ENCODE results near the gene CMBL.

Gene CMBL

DNA sequence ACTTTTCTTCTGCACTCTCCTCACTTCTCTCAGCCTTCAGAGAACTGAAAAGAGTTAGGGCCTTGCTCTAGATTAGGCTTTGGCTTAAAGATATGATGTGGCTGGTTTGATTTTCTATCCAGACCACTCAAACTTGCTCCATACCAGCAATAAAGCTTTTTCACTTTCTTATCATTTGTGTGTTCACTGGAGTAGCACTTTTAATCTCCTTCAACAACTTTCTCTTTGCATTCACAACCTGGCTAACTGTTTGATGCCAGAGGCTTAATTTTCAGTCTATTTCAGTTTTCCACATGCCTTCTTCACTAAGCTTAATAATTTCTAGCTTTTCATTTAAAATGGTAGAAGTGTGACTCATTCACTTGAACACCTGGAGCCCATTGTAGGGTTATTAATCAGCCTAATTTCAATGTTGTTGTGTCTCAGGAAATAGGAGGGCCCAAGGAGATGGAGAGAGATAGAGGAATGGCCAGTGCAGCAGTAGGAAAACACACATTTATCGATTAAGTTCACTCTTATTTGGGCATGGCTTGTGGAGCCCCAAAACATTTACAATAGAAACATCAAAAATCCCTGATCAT is 64.0 kb downstream of the CMBL start:
- WGBS (ENCODE audit: insufficient coverage): no CpG with 5 or more reads among the region's 1 CpG
- H3K27me3 ChIP-seq (replicated peaks in 2 of 5; ENCODE audit: control insufficient read depth in 4 of 5, insufficient read depth in 5 of 5, low read length in 4 of 5): no peaks in the 10 kb centered on the region
- H3K4me3 ChIP-seq (ENCODE audit: control insufficient read depth in 1 of 7, extremely low read depth in 1 of 7, insufficient read depth in 4 of 7, low read depth in 2 of 7, low read length in 6 of 7): no peak overlapping the region
- POLR2A ChIA-PET: no interaction called here
- H3K36me3 ChIP-seq (ENCODE audit: control insufficient read depth in 4 of 4, insufficient read depth in 4 of 4, low read length in 3 of 4): peaks cover 0 to 4% (median under 1%) of the 10 kb centered on the region in 4 experiments
- peaks cover 0 to 7% (median 3%) of the 10 kb centered on the region in 4 experiments for H3K4me1 ChIP-seq (ENCODE audit: control extremely low read depth in 1 of 4, control insufficient read depth in 4 of 4, insufficient read depth in 4 of 4, low read length in 3 of 4)
- CTCF ChIA-PET: no interaction called here
- DNase-seq: no peak
- no peaks in the 10 kb centered on the region for H3K9me3 ChIP-seq (ENCODE audit: control extremely low read depth in 1 of 5, control insufficient read depth in 4 of 5, insufficient read depth in 2 of 5, low read depth in 1 of 5, low read length in 4 of 5)
- no peak overlapping the region for H3K27ac ChIP-seq (ENCODE audit: insufficient read depth in 1 of 2, low read depth in 1 of 2, low read length in 2 of 2, poor library complexity in 1 of 2, severe bottlenecking in 2 of 2)

- no peaks in the 10 kb centered on the region for H3K9me3 ChIP-seq (ENCODE audit: control extremely low read depth in 1 of 5, control insufficient read depth in 4 of 5, insufficient read depth in 2 of 5, low read depth in 1 of 5, low read length in 4 of 5)
These were observed 72.4 kb downstream of the CMBL start for GRCh38 chr5:10235350-10235749.

DNA sequence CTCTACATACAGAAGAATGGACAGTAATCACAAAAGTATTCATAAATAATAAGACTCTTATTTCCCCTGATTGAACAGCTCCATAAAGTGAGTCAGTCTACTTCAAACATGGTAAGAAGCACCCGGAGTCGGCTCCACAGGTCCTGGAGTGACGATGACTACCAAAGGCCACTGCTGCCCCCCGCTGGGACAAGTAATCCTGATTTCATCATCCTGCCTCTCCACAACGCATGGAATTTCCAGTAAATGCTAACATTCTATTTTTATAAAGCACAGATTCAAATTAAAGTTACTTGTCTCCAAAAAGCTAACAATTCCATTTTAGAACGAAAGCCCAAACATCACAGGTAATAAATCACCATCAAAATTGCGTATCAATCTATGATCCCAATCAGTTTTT is 74.2 kb downstream of the CMBL start:
- ChIA-PET POLR2A (no interaction called here), CTCF (no interaction called here)
- Histone ChIP-seq H3K36me3 (ENCODE audit: control insufficient read depth in 4 of 4, insufficient read depth in 4 of 4, low read length in 3 of 4) (peaks cover 7 to 37% (median 22%) of the 10 kb centered on the region in 4 experiments), H3K9me3 (ENCODE audit: control extremely low read depth in 1 of 5, control insufficient read depth in 4 of 5, insufficient read depth in 2 of 5, low read depth in 1 of 5, low read length in 4 of 5) (no peaks in the 10 kb centered on the region), H3K27me3 (replicated peaks in 2 of 5; ENCODE audit: control insufficient read depth in 4 of 5, insufficient read depth in 5 of 5, low read length in 4 of 5) (no peaks in the 10 kb centered on the region), H3K4me1 (ENCODE audit: control extremely low read depth in 1 of 4, control insufficient read depth in 4 of 4, insufficient read depth in 4 of 4, low read length in 3 of 4) (no peaks in the 10 kb centered on the region), H3K27ac (ENCODE audit: insufficient read depth in 1 of 2, low read depth in 1 of 2, low read length in 2 of 2, poor library complexity in 1 of 2, severe bottlenecking in 2 of 2) (no peak overlapping the region), H3K4me3 (ENCODE audit: control insufficient read depth in 1 of 7, extremely low read depth in 1 of 7, insufficient read depth in 4 of 7, low read depth in 2 of 7, low read length in 6 of 7) (no peak overlapping the region)
- WGBS (ENCODE audit: insufficient coverage): 92% methylated on average over 5 of the region's 7 CpGs
- DNase-seq: no peak

More at GRCh38 chr5:10235350-10235749, 72.4 kb downstream of the CMBL start:
- ChIA-PET CTCF (no interaction called here), POLR2A (no interaction called here)
- no peak overlapping the region for H3K27ac ChIP-seq (ENCODE audit: insufficient read depth in 1 of 2, low read depth in 1 of 2, low read length in 2 of 2, poor library complexity in 1 of 2, severe bottlenecking in 2 of 2)
- DNase-seq: no peak
- no peak overlapping the region for H3K4me3 ChIP-seq (ENCODE audit: control insufficient read depth in 1 of 7, extremely low read depth in 1 of 7, insufficient read depth in 4 of 7, low read depth in 2 of 7, low read length in 6 of 7)
- 94% methylated on average over 5 of the region's 8 CpGs for WGBS (ENCODE audit: insufficient coverage)
- H3K4me1 ChIP-seq (ENCODE audit: control extremely low read depth in 1 of 4, control insufficient read depth in 4 of 4, insufficient read depth in 4 of 4, low read length in 3 of 4): no peaks in the 10 kb centered on the region
- H3K36me3 ChIP-seq (ENCODE audit: control insufficient read depth in 4 of 4, insufficient read depth in 4 of 4, low read length in 3 of 4): peaks cover 10 to 42% (median 20%) of the 10 kb centered on the region in 4 experiments
- H3K27me3 ChIP-seq (replicated peaks in 2 of 5; ENCODE audit: control insufficient read depth in 4 of 5, insufficient read depth in 5 of 5, low read length in 4 of 5): no peaks in the 10 kb centered on the region

GRCh38 chr5:10233011-10233410 is 74.7 kb downstream of the CMBL start:
- no peaks in the 10 kb centered on the region for H3K27me3 ChIP-seq (replicated peaks in 2 of 5; ENCODE audit: control insufficient read depth in 4 of 5, insufficient read depth in 5 of 5, low read length in 4 of 5)
- ChIA-PET CTCF (no interaction called here), POLR2A (no interaction called here)
- H3K36me3 ChIP-seq (ENCODE audit: control insufficient read depth in 4 of 4, insufficient read depth in 4 of 4, low read length in 3 of 4): peaks cover 7 to 34% (median 22%) of the 10 kb centered on the region in 4 experiments
- H3K4me1 ChIP-seq (ENCODE audit: control extremely low read depth in 1 of 4, control insufficient read depth in 4 of 4, insufficient read depth in 4 of 4, low read length in 3 of 4): no peaks in the 10 kb centered on the region
- no peak overlapping the region for H3K4me3 ChIP-seq (ENCODE audit: control insufficient read depth in 1 of 7, extremely low read depth in 1 of 7, insufficient read depth in 4 of 7, low read depth in 2 of 7, low read length in 6 of 7)
- DNase-seq: no peak
- no peaks in the 10 kb centered on the region for H3K9me3 ChIP-seq (ENCODE audit: control extremely low read depth in 1 of 5, control insufficient read depth in 4 of 5, insufficient read depth in 2 of 5, low read depth in 1 of 5, low read length in 4 of 5)
- WGBS (ENCODE audit: insufficient coverage): 100% methylated on average over 3 of the region's 7 CpGs
- no peak overlapping the region for H3K27ac ChIP-seq (ENCODE audit: insufficient read depth in 1 of 2, low read depth in 1 of 2, low read length in 2 of 2, poor library complexity in 1 of 2, severe bottlenecking in 2 of 2)

DNA sequence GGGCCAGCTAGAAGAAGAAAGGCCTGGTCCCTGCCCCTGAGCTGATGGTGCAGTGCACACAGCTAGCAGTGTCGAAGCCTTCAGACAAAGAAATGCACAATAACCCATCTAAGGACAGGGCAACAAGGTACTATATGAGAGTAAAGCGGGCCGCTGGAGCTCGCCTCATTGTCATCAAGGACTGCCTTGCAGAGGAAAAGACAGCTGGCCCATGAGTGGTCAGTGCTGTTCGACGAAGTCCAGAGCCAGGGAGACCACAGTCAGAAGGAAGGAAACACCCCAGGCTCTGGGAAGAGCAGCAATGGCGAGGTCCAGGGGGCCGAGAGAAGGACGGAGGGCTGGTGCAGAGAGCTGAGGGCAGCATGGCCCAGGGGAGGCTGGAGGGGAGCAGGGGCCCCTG is 75.3 kb downstream of the CMBL start:
- Histone ChIP-seq H3K9me3 (ENCODE audit: control extremely low read depth in 1 of 5, control insufficient read depth in 4 of 5, insufficient read depth in 2 of 5, low read depth in 1 of 5, low read length in 4 of 5) (no peaks in the 10 kb centered on the region), H3K36me3 (ENCODE audit: control insufficient read depth in 4 of 4, insufficient read depth in 4 of 4, low read length in 3 of 4) (peaks cover 7 to 34% (median 21%) of the 10 kb centered on the region in 4 experiments), H3K27me3 (replicated peaks in 2 of 5; ENCODE audit: control insufficient read depth in 4 of 5, insufficient read depth in 5 of 5, low read length in 4 of 5) (no peaks in the 10 kb centered on the region), H3K4me3 (ENCODE audit: control insufficient read depth in 1 of 7, extremely low read depth in 1 of 7, insufficient read depth in 4 of 7, low read depth in 2 of 7, low read length in 6 of 7) (no peak overlapping the region), H3K27ac (ENCODE audit: insufficient read depth in 1 of 2, low read depth in 1 of 2, low read length in 2 of 2, poor library complexity in 1 of 2, severe bottlenecking in 2 of 2) (no peak overlapping the region), H3K4me1 (ENCODE audit: control extremely low read depth in 1 of 4, control insufficient read depth in 4 of 4, insufficient read depth in 4 of 4, low read length in 3 of 4) (no peaks in the 10 kb centered on the region)
- POLR2A ChIA-PET: no interaction called here
- no peak for DNase-seq
- CTCF ChIA-PET: no interaction called here
- 97% methylated on average over 9 of the region's 9 CpGs for WGBS (ENCODE audit: insufficient coverage)

- ChIA-PET CTCF (no interaction called here), POLR2A (no interaction called here)
- Histone ChIP-seq H3K9me3 (ENCODE audit: control extremely low read depth in 1 of 5, control insufficient read depth in 4 of 5, insufficient read depth in 2 of 5, low read depth in 1 of 5, low read length in 4 of 5) (peaks cover 0 to 1% (median 0%) of the 10 kb centered on the region in 5 experiments), H3K4me1 (ENCODE audit: control extremely low read depth in 1 of 4, control insufficient read depth in 4 of 4, insufficient read depth in 4 of 4, low read length in 3 of 4) (no peaks in the 10 kb centered on the region), H3K27me3 (replicated peaks in 2 of 5; ENCODE audit: control insufficient read depth in 4 of 5, insufficient read depth in 5 of 5, low read length in 4 of 5) (no peaks in the 10 kb centered on the region), H3K27ac (ENCODE audit: insufficient read depth in 1 of 2, low read depth in 1 of 2, low read length in 2 of 2, poor library complexity in 1 of 2, severe bottlenecking in 2 of 2) (no peak overlapping the region), H3K36me3 (ENCODE audit: control insufficient read depth in 4 of 4, insufficient read depth in 4 of 4, low read length in 3 of 4) (peaks cover 2 to 20% (median 14%) of the 10 kb centered on the region in 4 experiments), H3K4me3 (ENCODE audit: control insufficient read depth in 1 of 7, extremely low read depth in 1 of 7, insufficient read depth in 4 of 7, low read depth in 2 of 7, low read length in 6 of 7) (no peak overlapping the region)
- WGBS (ENCODE audit: insufficient coverage): 97% methylated on average over 11 of the region's 11 CpGs
- DNase-seq: no peak
These were observed 78.2 kb downstream of the CMBL start for GRCh38 chr5:10229306-10230048.

- POLR2A ChIA-PET: no interaction called here
- CTCF ChIA-PET: no interaction called here
- no peaks in the 10 kb centered on the region for H3K27me3 ChIP-seq (replicated peaks in 2 of 5; ENCODE audit: control insufficient read depth in 4 of 5, insufficient read depth in 5 of 5, low read length in 4 of 5)
- no CpG with 5 or more reads among the region's 1 CpG for WGBS (ENCODE audit: insufficient coverage)
- peaks cover 0 to 18% (median 12%) of the 10 kb centered on the region in 4 experiments for H3K36me3 ChIP-seq (ENCODE audit: control insufficient read depth in 4 of 4, insufficient read depth in 4 of 4, low read length in 3 of 4)
- H3K9me3 ChIP-seq (ENCODE audit: control extremely low read depth in 1 of 5, control insufficient read depth in 4 of 5, insufficient read depth in 2 of 5, low read depth in 1 of 5, low read length in 4 of 5): peaks cover 0 to 3% (median 0%) of the 10 kb centered on the region in 5 experiments
- H3K4me3 ChIP-seq (ENCODE audit: control insufficient read depth in 1 of 7, extremely low read depth in 1 of 7, insufficient read depth in 4 of 7, low read depth in 2 of 7, low read length in 6 of 7): no peak overlapping the region
- DNase-seq: no peak
- H3K27ac ChIP-seq (ENCODE audit: insufficient read depth in 1 of 2, low read depth in 1 of 2, low read length in 2 of 2, poor library complexity in 1 of 2, severe bottlenecking in 2 of 2): no peak overlapping the region
- H3K4me1 ChIP-seq (ENCODE audit: control extremely low read depth in 1 of 4, control insufficient read depth in 4 of 4, insufficient read depth in 4 of 4, low read length in 3 of 4): no peaks in the 10 kb centered on the region
These were observed 79.4 kb downstream of the CMBL start for GRCh38 chr5:10228288-10228687.

All from common myeloid progenitor, CD34-positive (primary cell).